Muscle layer of duodenum (tissue), 2 donors: ENCODE measurements around the gene RASSF5.
"Not testable (repeated sequence)": the region's sequence is repeated elsewhere in the genome, so short reads cannot be mapped to it uniquely, and the experiment has no call there.

Experiments used
- H3K27ac ChIP-seq: one replicate; pipeline ENCODE4 v1.7.0; 2013; ENCODE audit warnings: mild to moderate bottlenecking, low read length
- H3K27me3 ChIP-seq: one replicate; pipeline ENCODE4 v1.7.0; 2013; ENCODE audit warnings: low read depth, mild to moderate bottlenecking, control low read depth, low read length
- H3K36me3 ChIP-seq, 2 donors: one replicate each; pipeline ENCODE4 v1.7.0; 2013; ENCODE audit warnings: low read length in 2 of 2, control low read depth in 1 of 2, mild to moderate bottlenecking in 1 of 2; ENCODE audit not compliant: insufficient read depth in 2 of 2, control insufficient read depth in 1 of 2
- H3K4me1 ChIP-seq, 2 donors: one replicate each; pipeline ENCODE4 v1.7.0; 2013; ENCODE audit warnings: low read length in 2 of 2, mild to moderate bottlenecking in 2 of 2, control low read depth in 1 of 2, moderate library complexity in 1 of 2; ENCODE audit not compliant: insufficient read depth in 2 of 2, control insufficient read depth in 1 of 2
- H3K4me3 ChIP-seq, 2 donors: one replicate each; pipeline ENCODE4 v1.7.0; 2013; ENCODE audit warnings: low read length in 2 of 2, low read depth in 1 of 2, mild to moderate bottlenecking in 1 of 2
- H3K9me3 ChIP-seq, 2 donors: one replicate each; pipeline ENCODE4 v1.7.0; 2013; ENCODE audit warnings: low read length in 2 of 2, control low read depth in 1 of 2, mild to moderate bottlenecking in 1 of 2; ENCODE audit not compliant: control insufficient read depth in 1 of 2
- donor health status: healthy.

The RASSF5 gene

GRCh38 chr1:206596319-206596666, 89.0 kb downstream of the RASSF5 start:
- no peaks in the 10 kb centered on the region for H3K9me3 ChIP-seq
- no peak overlapping the region for H3K4me3 ChIP-seq
- H3K27ac ChIP-seq, result no peak overlapping the region
- H3K36me3 ChIP-seq, result peaks cover 69 to 88% of the 10 kb centered on the region in 2 donors
- no peaks in the 10 kb centered on the region for H3K4me1 ChIP-seq
- no peaks in the 10 kb centered on the region for H3K27me3 ChIP-seq

- no peaks in the 10 kb centered on the region for H3K27me3 ChIP-seq
- H3K27ac ChIP-seq, result no peak overlapping the region
- no peak overlapping the region for H3K4me3 ChIP-seq
- H3K36me3 ChIP-seq, result peaks cover 63 to 83% of the 10 kb centered on the region in 2 donors
- H3K4me1 ChIP-seq, result no peaks in the 10 kb centered on the region
- H3K9me3 ChIP-seq, result no peaks in the 10 kb centered on the region
Observed at GRCh38 chr1:206600527-206600926, 93.2 kb downstream of the RASSF5 start.

GRCh38 chr1:206604861-206605260, 97.5 kb downstream of the RASSF5 start:
- Histone ChIP-seq H3K4me1 (no peaks in the 10 kb centered on the region), H3K4me3 (no peak overlapping the region), H3K27ac (no peak overlapping the region), H3K9me3 (no peaks in the 10 kb centered on the region), H3K27me3 (no peaks in the 10 kb centered on the region), H3K36me3 (peaks cover 35 to 79% of the 10 kb centered on the region in 2 donors)

GRCh38 chr1:206606867-206607266, 99.5 kb downstream of the RASSF5 start:
- H3K4me3 ChIP-seq, result no peak overlapping the region
- H3K36me3 ChIP-seq, result peaks cover 26 to 67% of the 10 kb centered on the region in 2 donors
- H3K4me1 ChIP-seq, result peaks cover 6 to 10% of the 10 kb centered on the region in 2 donors

GRCh38 chr1:206608108-206608698, 100.9 kb downstream of the RASSF5 start:
- peaks cover 13 to 54% of the 10 kb centered on the region in 2 donors for H3K36me3 ChIP-seq

More at GRCh38 chr1:206606867-206607266, 99.5 kb downstream of the RASSF5 start:
- Histone ChIP-seq H3K27me3 (no peaks in the 10 kb centered on the region), H3K27ac (no peak overlapping the region), H3K9me3 (no peaks in the 10 kb centered on the region)

GRCh38 chr1:206609229-206609991, 102.1 kb downstream of the RASSF5 start:
- Histone ChIP-seq H3K27ac (no peak overlapping the region), H3K9me3 (no peaks in the 10 kb centered on the region), H3K4me1 (peaks cover 6 to 10% of the 10 kb centered on the region in 2 donors), H3K27me3 (no peaks in the 10 kb centered on the region), H3K36me3 (peaks cover 13 to 46% of the 10 kb centered on the region in 2 donors), H3K4me3 (no peak overlapping the region)

More at GRCh38 chr1:206608108-206608698, 100.9 kb downstream of the RASSF5 start:
- Histone ChIP-seq H3K27ac (no peak overlapping the region), H3K4me1 (peaks cover 6 to 10% of the 10 kb centered on the region in 2 donors), H3K4me3 (no peak overlapping the region), H3K27me3 (no peaks in the 10 kb centered on the region), H3K9me3 (no peaks in the 10 kb centered on the region)

GRCh38 chr1:206612129-206612876, 105.0 kb downstream of the RASSF5 start, which contains the start of gene EIF2D:
Gene EIF2D (minus strand): TSS chr1:206612465. CDS start chr1:206612342, 123 bp downstream.
- Histone ChIP-seq H3K9me3 (no peaks in the 10 kb centered on the region), H3K4me1 (peaks cover 6 to 10% of the 10 kb centered on the region in 2 donors), H3K4me3 (peak within 1 kb of the TSS; percentile 82 to 97), H3K27ac (peak within 1 kb of the TSS; percentile 91), H3K36me3 (peaks cover 9 to 21% of the 10 kb centered on the region in 2 donors), H3K27me3 (no peaks in the 10 kb centered on the region)

- not testable (repeated sequence) for H3K27ac ChIP-seq, H3K4me3 ChIP-seq, H3K27me3 ChIP-seq, H3K4me1 ChIP-seq, H3K36me3 ChIP-seq, H3K9me3 ChIP-seq
Observed at GRCh38 chr1:206626396-206626795, 119.1 kb downstream of the RASSF5 start.

- Histone ChIP-seq H3K27ac (no peak overlapping the region), H3K9me3 (no peaks in the 10 kb centered on the region), H3K4me1 (no peaks in the 10 kb centered on the region), H3K27me3 (no peaks in the 10 kb centered on the region), H3K4me3 (no peak overlapping the region), H3K36me3 (no peaks in the 10 kb centered on the region)
Observed at GRCh38 chr1:206628916-206629315, 121.6 kb downstream of the RASSF5 start.

GRCh38 chr1:206631085-206631509, 123.8 kb downstream of the RASSF5 start:
- H3K27ac ChIP-seq, result no peak overlapping the region
- peaks cover 7 to 8% of the 10 kb centered on the region in 2 donors for H3K4me1 ChIP-seq
- no peaks in the 10 kb centered on the region for H3K9me3 ChIP-seq
- no peaks in the 10 kb centered on the region for H3K27me3 ChIP-seq
- H3K36me3 ChIP-seq, result no peaks in the 10 kb centered on the region
- no peak overlapping the region for H3K4me3 ChIP-seq

- Histone ChIP-seq H3K4me1 (peaks cover 7 to 11% of the 10 kb centered on the region in 2 donors), H3K27ac (peak overlapping the region; percentile 2), H3K36me3 (no peaks in the 10 kb centered on the region), H3K9me3 (no peaks in the 10 kb centered on the region), H3K4me3 (no peak overlapping the region), H3K27me3 (no peaks in the 10 kb centered on the region)
Observed at GRCh38 chr1:206633708-206634121, 126.4 kb downstream of the RASSF5 start.
